ENCODE results near the gene DAAM2. TPM values are rescaled to one million over a fixed set of nuclear protein-coding genes. Genes with fewer than 3 reads are reported as not detected.
A peak's percentile ranks its signal among the peaks of the same experiment; 100 is the strongest.

Gene DAAM2
- total RNA-seq, 2 donors from 2014 or later, result 10.1 to 12.2 TPM

- H3K36me3 ChIP-seq (replicated peaks in 1 of 2; ENCODE audit: insufficient read depth in 1 of 2, low read depth in 2 of 2), result no peaks in the 10 kb centered on the region
- 72 to 73% methylated on average over 1 of the region's 1 CpG for WGBS, 2 donors
- DNase-seq, result no peak
- H3K27me3 ChIP-seq, result no peaks in the 10 kb centered on the region
- TF ChIP-seq POLR2A (IDR thresholded peaks at IDR 0.05), result no peak
- no peak for TF ChIP-seq CTCF (IDR thresholded peaks at IDR 0.05)
- no peak overlapping the region for H3K27ac ChIP-seq
- intact Hi-C loops (cut with DNase I), result no loop called here
- H3K4me1 ChIP-seq, result peaks cover 9% of the 10 kb centered on the region
- H3K9me3 ChIP-seq, result no peaks in the 10 kb centered on the region
- no peak for ATAC-seq
- H3K4me3 ChIP-seq, result no peak overlapping the region
These were observed 5.5 kb upstream of the DAAM2 start for GRCh38 chr6:39786649-39787048.

GRCh38 chr6:39787322-39787721, 4.9 kb upstream of the DAAM2 start:
- no peaks in the 10 kb centered on the region for H3K27me3 ChIP-seq
- intact Hi-C loops (cut with DNase I), result no loop called here
- WGBS, 2 donors, result 71 to 85% methylated on average over 4 to 7 of the region's 8 CpGs
- no peak overlapping the region for H3K27ac ChIP-seq
- no peaks in the 10 kb centered on the region for H3K36me3 ChIP-seq (replicated peaks in 1 of 2; ENCODE audit: insufficient read depth in 1 of 2, low read depth in 2 of 2)
- H3K4me1 ChIP-seq, result peaks cover 15% of the 10 kb centered on the region
- no peak for DNase-seq
- ATAC-seq, result no peak
- no peaks in the 10 kb centered on the region for H3K9me3 ChIP-seq
- no peak overlapping the region for H3K4me3 ChIP-seq
- TF ChIP-seq CTCF (IDR thresholded peaks at IDR 0.05) (no peak), POLR2A (IDR thresholded peaks at IDR 0.05) (no peak)

GRCh38 chr6:39790772-39791171, 1.4 kb upstream of the DAAM2 start:
- H3K4me3 ChIP-seq, result no peak overlapping the region
- H3K27ac ChIP-seq, result no peak overlapping the region
- ATAC-seq (no peak), DNase-seq (peak in 3 of 4 donors; percentile 34 to 54 (median 39))
- peaks cover 29% of the 10 kb centered on the region for H3K4me1 ChIP-seq
- no peaks in the 10 kb centered on the region for H3K9me3 ChIP-seq
- WGBS, 2 donors, result 38 to 42% methylated on average over 5 of the region's 5 CpGs
- TF ChIP-seq CTCF (IDR thresholded peaks at IDR 0.05) (no peak), POLR2A (IDR thresholded peaks at IDR 0.05) (no peak)
- intact Hi-C loops (cut with DNase I), result no loop called here
- no peaks in the 10 kb centered on the region for H3K27me3 ChIP-seq
- no peaks in the 10 kb centered on the region for H3K36me3 ChIP-seq (replicated peaks in 1 of 2; ENCODE audit: insufficient read depth in 1 of 2, low read depth in 2 of 2)

GRCh38 chr6:39791311-39791710, 865 bp upstream of the DAAM2 start:
- Histone ChIP-seq H3K36me3 (replicated peaks in 1 of 2; ENCODE audit: insufficient read depth in 1 of 2, low read depth in 2 of 2) (no peaks in the 10 kb centered on the region), H3K27ac (peak overlapping the region in 1 of 4 donors; percentile 53), H3K9me3 (no peaks in the 10 kb centered on the region), H3K4me3 (no peak overlapping the region), H3K4me1 (peaks cover 29% of the 10 kb centered on the region), H3K27me3 (no peaks in the 10 kb centered on the region)
- intact Hi-C loops (cut with DNase I), result no loop called here
- ATAC-seq, result no peak
- TF ChIP-seq CTCF (IDR thresholded peaks at IDR 0.05) (peak in 2 of 7 experiments; percentile 4 to 21), POLR2A (IDR thresholded peaks at IDR 0.05) (no peak)
- no peak for DNase-seq
- WGBS, 2 donors, result 22 to 31% methylated on average over 1 of the region's 1 CpG

Measured in body of pancreas (tissue), 4 donors.